GM21737 (cell line): ENCODE data around the gene DUSP6.

ENCODE experiments used
- ATAC-seq: cut with Tn5 transposase; IDR thresholded peaks from one replicate; pipeline ENCODE4 v1.9.1; 2021; ENCODE audit warnings: mild to moderate bottlenecking, moderate library complexity; ENCODE audit not compliant: unreplicated experiment

The DUSP6 gene

GRCh38 chr12:89334548-89335169 is 17.6 kb downstream of the DUSP6 start:
- ATAC-seq, result no peak

GRCh38 chr12:89333564-89334252 is 18.6 kb downstream of the DUSP6 start:
- ATAC-seq, result peak; percentile 65

- no peak for ATAC-seq
Measured at GRCh38 chr12:89328151-89329030, 23.9 kb downstream of the DUSP6 start.

- ATAC-seq, result no peak
Measured at GRCh38 chr12:89327486-89328094, 24.7 kb downstream of the DUSP6 start.

- ATAC-seq, result no peak
Measured at GRCh38 chr12:89326239-89327040, 25.9 kb downstream of the DUSP6 start.

- no peak for ATAC-seq
Measured at GRCh38 chr12:89325495-89325894, 26.8 kb downstream of the DUSP6 start.

GRCh38 chr12:89324437-89324836 is 27.9 kb downstream of the DUSP6 start:
- no peak for ATAC-seq

GRCh38 chr12:89323568-89324218 is 28.6 kb downstream of the DUSP6 start:
- ATAC-seq, result no peak

GRCh38 chr12:89320735-89321134 is 31.6 kb downstream of the DUSP6 start:
- ATAC-seq, result no peak

GRCh38 chr12:89319606-89320005 is 32.7 kb downstream of the DUSP6 start:
- no peak for ATAC-seq

- no peak for ATAC-seq
Measured at GRCh38 chr12:89319122-89319521, 33.2 kb downstream of the DUSP6 start.

- no peak for ATAC-seq
Measured at GRCh38 chr12:89316705-89317139, 35.6 kb downstream of the DUSP6 start.

- ATAC-seq, result no peak
Measured at GRCh38 chr12:89314060-89314761, 38.1 kb downstream of the DUSP6 start.

GRCh38 chr12:89311703-89312293 is 40.5 kb downstream of the DUSP6 start:
- no peak for ATAC-seq

GRCh38 chr12:89309815-89310214 is 42.5 kb downstream of the DUSP6 start:
- no peak for ATAC-seq

- ATAC-seq, result no peak
Measured at GRCh38 chr12:89309440-89309802, 42.9 kb downstream of the DUSP6 start.

- ATAC-seq, result no peak
Measured at GRCh38 chr12:89307474-89308253, 44.6 kb downstream of the DUSP6 start.

GRCh38 chr12:89306827-89307473 is 45.4 kb downstream of the DUSP6 start:
- no peak for ATAC-seq
